Chondrocyte (in vitro differentiated cells): ENCODE data around the gene ADAP1. TPM values are rescaled to one million over a fixed set of nuclear protein-coding genes. Genes with fewer than 3 reads are reported as not detected.
"Not testable (repeated sequence)": the region's sequence is repeated elsewhere in the genome, so short reads cannot be mapped to it uniquely, and the experiment has no call there.

Experiments used
- DNase-seq: peaks from one replicate; pipeline ENCODE4 v3.0.0; 2021; ENCODE audit warnings: mixed read lengths, low spot score
- H3K27ac Mint-ChIP-seq: one replicate; pipeline ENCODE4 v1.8.0; 2021; ENCODE audit warnings: mild to moderate bottlenecking, moderate library complexity, mixed read lengths; ENCODE audit not compliant: unreplicated experiment
- H3K27me3 Mint-ChIP-seq: 2 replicates; pipeline ENCODE4 v1.8.0; 2021; ENCODE audit warnings: low read depth, mixed read lengths
- H3K36me3 Mint-ChIP-seq: 2 replicates; pipeline ENCODE4 v1.8.0; 2021; ENCODE audit warnings: low read depth, mixed read lengths
- H3K4me1 Mint-ChIP-seq: 2 replicates; pipeline ENCODE4 v1.8.0; 2021; ENCODE audit warnings: low read depth, mild to moderate bottlenecking, mixed read lengths
- H3K4me3 Mint-ChIP-seq: one replicate; pipeline ENCODE4 v1.8.0; 2021; ENCODE audit warnings: mild to moderate bottlenecking, moderate library complexity, mixed read lengths; ENCODE audit not compliant: unreplicated experiment
- H3K9me3 Mint-ChIP-seq: 2 replicates; pipeline ENCODE4 v1.8.0; 2021; ENCODE audit warnings: low read depth, mixed read lengths
- CTCF ChIP-seq: fragments of 200-600 bp; sonication (generic); IDR thresholded peaks from 2 replicates; pipeline ENCODE4 v1.5.0; 2021; ENCODE audit warnings: antibody characterized with exemption, mild to moderate bottlenecking, moderate library complexity
- total RNA-seq: library from RNA; stranded (reverse); gene quantifications from 3 replicates; pipeline ENCODE4 v1.2.1, GENCODE V29; 2021

ADAP1 gene
- total RNA-seq, 1 donor from 2014 or later: 6.7 TPM

DNA sequence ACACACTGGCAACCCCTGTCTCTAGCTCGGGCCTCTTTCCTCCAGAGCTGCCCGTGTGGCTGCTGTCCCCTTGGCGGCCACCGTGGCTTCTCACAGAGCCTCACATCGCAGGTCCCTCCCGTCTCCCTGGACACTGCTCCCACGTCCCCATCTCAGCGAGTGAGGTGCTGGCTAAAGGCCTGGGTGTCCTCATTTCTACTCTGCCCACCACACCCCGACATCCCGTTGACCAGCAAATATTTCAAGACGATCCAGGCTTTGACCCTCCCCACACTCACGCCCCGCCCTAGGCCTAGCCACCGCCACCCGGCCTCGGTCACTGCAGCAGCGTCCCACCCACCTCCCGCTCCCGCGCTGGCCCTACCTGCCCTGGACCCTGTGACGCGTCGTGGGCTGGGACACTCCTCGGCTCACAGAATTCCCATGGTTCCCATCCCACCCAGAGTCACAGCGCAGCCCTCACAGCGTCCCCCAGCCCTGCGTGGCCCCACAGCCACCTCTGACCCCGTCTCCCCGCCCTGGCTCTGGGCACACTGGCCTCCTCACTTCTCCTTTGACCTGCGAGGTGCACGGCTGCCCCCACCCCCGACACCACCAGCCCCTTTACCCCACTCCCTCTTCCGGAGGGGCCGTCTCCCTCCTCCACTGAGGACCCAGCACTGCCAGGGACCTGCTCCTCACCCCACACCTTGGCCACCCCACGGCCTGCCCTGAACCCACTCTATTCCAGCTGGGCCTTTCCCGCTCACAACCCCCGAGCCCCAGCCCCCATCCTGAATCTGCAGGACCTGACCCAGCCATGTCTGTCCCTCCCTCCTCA lies 6.9 kb downstream of the ADAP1 start:
- Mint-ChIP-seq H3K4me1 (no peaks in the 10 kb centered on the region), H3K36me3 (no peaks in the 10 kb centered on the region), H3K4me3 (no peak overlapping the region), H3K27me3 (peaks cover 1% of the 10 kb centered on the region), H3K27ac (no peak overlapping the region), H3K9me3 (no peaks in the 10 kb centered on the region)
- no peak for TF ChIP-seq CTCF
- DNase-seq: peak; percentile 86

DNA sequence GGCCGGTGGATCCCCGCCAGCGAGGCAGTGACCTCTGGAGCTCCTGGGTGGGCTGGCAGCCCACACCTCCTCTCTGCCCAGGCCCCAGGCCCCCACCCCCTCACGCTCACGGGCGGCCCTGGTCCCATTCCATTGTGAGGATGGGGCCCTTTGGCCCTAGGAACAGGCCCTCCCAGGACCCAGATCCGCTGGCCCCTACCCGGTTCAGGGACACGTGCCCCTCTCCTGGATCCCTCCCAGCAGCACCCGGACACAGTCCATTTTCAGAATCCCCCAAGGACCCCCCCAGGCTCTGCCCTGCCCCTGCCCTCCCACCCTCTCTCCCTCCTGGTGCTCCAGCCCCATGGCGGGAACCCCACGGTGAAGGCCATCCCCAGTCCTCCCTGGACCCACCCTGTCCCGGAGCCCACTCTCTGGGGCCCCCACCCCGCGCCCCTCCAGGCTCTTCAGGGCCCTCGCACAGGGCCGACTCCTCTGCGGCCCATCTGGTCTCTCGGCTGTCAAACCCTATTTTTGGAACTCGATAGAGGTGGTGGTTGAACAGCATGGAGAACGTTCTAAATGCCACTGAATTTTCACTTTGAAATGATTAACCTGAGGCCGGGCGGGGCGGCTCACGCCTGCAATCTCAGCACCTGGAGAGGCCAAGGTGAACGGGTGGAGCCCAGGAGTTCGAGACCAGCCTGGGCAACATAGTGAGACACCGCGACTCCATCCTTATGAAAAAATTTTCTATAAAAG lies 8.1 kb downstream of the ADAP1 start:
- Mint-ChIP-seq H3K27ac (no peak overlapping the region), H3K4me3 (no peak overlapping the region), H3K36me3 (no peaks in the 10 kb centered on the region), H3K4me1 (no peaks in the 10 kb centered on the region), H3K9me3 (peaks cover 6% of the 10 kb centered on the region), H3K27me3 (peaks cover 8% of the 10 kb centered on the region)
- no peak for TF ChIP-seq CTCF
- DNase-seq: peak; percentile 74

DNA sequence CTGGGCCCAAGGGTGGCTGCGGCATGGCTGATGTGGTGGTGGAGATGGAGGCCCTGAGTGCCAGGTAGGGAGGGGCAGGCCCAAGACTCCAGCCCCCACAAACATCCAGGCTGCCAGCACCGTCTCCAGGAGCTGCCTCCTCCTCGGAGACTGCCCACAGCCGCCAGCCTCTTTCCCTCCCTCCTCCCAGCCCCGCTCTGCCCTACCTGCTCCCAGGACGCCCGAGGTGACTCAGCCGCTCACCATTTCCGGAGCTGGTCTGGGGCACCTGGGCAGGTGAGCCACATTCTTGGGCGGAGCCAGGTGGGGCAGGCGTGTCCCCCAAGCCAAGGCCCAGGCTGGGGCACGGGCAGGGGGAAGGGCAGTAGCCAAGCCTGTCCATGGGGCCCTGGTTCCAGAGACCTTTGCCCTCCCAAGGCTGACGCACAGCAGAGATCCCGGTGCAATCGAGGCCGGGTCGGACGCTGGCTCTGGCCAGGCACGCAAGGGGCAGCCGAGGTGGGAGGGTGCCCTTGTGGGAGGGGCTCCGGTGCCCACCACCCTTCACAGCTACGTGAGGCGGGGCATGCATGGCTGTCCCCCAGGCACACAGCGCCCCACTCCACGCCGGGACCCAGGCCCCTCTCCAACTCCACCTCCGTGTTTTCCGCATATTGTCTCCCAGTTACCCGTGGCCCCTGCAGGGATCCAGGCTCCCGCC lies 8.8 kb downstream of the ADAP1 start:
- H3K36me3 Mint-ChIP-seq: peaks cover 2% of the 10 kb centered on the region
- H3K4me1 Mint-ChIP-seq: no peaks in the 10 kb centered on the region
- peaks cover 12% of the 10 kb centered on the region for H3K27me3 Mint-ChIP-seq
- no peak for TF ChIP-seq CTCF
- no peak overlapping the region for H3K4me3 Mint-ChIP-seq
- peak; percentile 93 for DNase-seq
- peaks cover 12% of the 10 kb centered on the region for H3K9me3 Mint-ChIP-seq
- H3K27ac Mint-ChIP-seq: no peak overlapping the region

GRCh38 chr7:945147-945555 lies 9.3 kb downstream of the ADAP1 start:
- no peak overlapping the region for H3K27ac Mint-ChIP-seq
- peaks cover 12% of the 10 kb centered on the region for H3K27me3 Mint-ChIP-seq
- TF ChIP-seq CTCF: no peak
- peaks cover 18% of the 10 kb centered on the region for H3K9me3 Mint-ChIP-seq
- H3K4me3 Mint-ChIP-seq: no peak overlapping the region
- DNase-seq: peak; percentile 66
- H3K36me3 Mint-ChIP-seq: peaks cover 2% of the 10 kb centered on the region
- H3K4me1 Mint-ChIP-seq: no peaks in the 10 kb centered on the region

GRCh38 chr7:944744-945143 lies 9.7 kb downstream of the ADAP1 start:
- Mint-ChIP-seq H3K36me3 (peaks cover 2% of the 10 kb centered on the region), H3K27me3 (peaks cover 12% of the 10 kb centered on the region), H3K4me3 (no peak overlapping the region), H3K4me1 (no peaks in the 10 kb centered on the region), H3K27ac (no peak overlapping the region), H3K9me3 (peaks cover 20% of the 10 kb centered on the region)
- TF ChIP-seq CTCF: no peak
- no peak for DNase-seq

- H3K27ac Mint-ChIP-seq, H3K4me1 Mint-ChIP-seq, H3K36me3 Mint-ChIP-seq, H3K4me3 Mint-ChIP-seq: not testable (repeated sequence)
- DNase-seq: peak; percentile 8
- Mint-ChIP-seq H3K9me3 (peaks cover 20% of the 10 kb centered on the region), H3K27me3 (peaks cover 12% of the 10 kb centered on the region)
Measured at GRCh38 chr7:943793-944192, 10.7 kb downstream of the ADAP1 start.
